ENCODE results near the gene PHACTR3. TPM values are rescaled to one million over a fixed set of nuclear protein-coding genes. Genes with fewer than 3 reads are reported as not detected.

The PHACTR3 gene
- total and polyA plus RNA-seq, 2 donors (not counting 3 experiments of a cell fraction or from before 2014, with no cell fraction given), result not detected

GRCh38 chr20:59643615-59644061 lies 39.3 kb downstream of the PHACTR3 start:
- no peak for DNase-seq (ENCODE audit: low read depth, low spot score)
- ChIA-PET CTCF (no interaction called here), POLR2A (no interaction called here)
- Histone ChIP-seq H3K4me3 (replicated peaks in 1 of 3; ENCODE audit: insufficient read depth in 1 of 3, low read depth in 1 of 3, low read length in 3 of 3) (no peak overlapping the region), H2AFZ (ENCODE audit: low read depth, low read length) (no peak overlapping the region), H3K4me1 (ENCODE audit: control insufficient read depth, extremely low read depth, insufficient read depth, low read length) (no peaks in the 10 kb centered on the region), H3K27ac (ENCODE audit: insufficient read depth, low read depth, low read length) (no peak overlapping the region), H4K20me1 (replicated peaks; ENCODE audit: control insufficient read depth, extremely low read depth, insufficient read depth, low read length) (no peaks in the 10 kb centered on the region), H3K79me2 (ENCODE audit: control insufficient read depth, insufficient read depth, low read length) (no peaks in the 10 kb centered on the region), H3K4me2 (ENCODE audit: insufficient read depth, low read length) (no peak overlapping the region), H3K36me3 (ENCODE audit: control insufficient read depth in 2 of 2, extremely low read depth in 1 of 2, insufficient read depth in 2 of 2, low read length in 2 of 2) (no peaks in the 10 kb centered on the region), H3K9ac (replicated peaks; ENCODE audit: extremely low read depth, insufficient read depth, low read length) (no peak overlapping the region), H3K9me1 (replicated peaks; ENCODE audit: control insufficient read depth, extremely low read depth, insufficient read depth, low read length) (no peaks in the 10 kb centered on the region), H3K9me3 (replicated peaks; ENCODE audit: control insufficient read depth, insufficient read depth, low read length) (no peaks in the 10 kb centered on the region), H3K27me3 (ENCODE audit: control insufficient read depth in 2 of 2, insufficient read depth in 2 of 2, low read length in 2 of 2) (no peaks in the 10 kb centered on the region)
- intact Hi-C loops (cut with micrococcal nuclease), result no loop called here
- no peak for TF ChIP-seq GATA2 (IDR thresholded peaks at IDR 0.05; ENCODE audit: insufficient read depth, insufficient read length, low read depth, low read length)
- TF ChIP-seq EZH2 (IDR thresholded peaks at IDR 0.05; ENCODE audit: borderline replicate concordance, low read depth, low read length, severe bottlenecking), result no peak
- TF ChIP-seq MYC (IDR thresholded peaks at IDR 0.05; ENCODE audit: low read depth, low read length), result no peak
- no TSS peak for BruUV-seq (replicated peaks)
- no peak for FAIRE-seq
- dilution Hi-C loops (cut with MboI; ENCODE audit: extremely low pct_ligation_motif_present, low sequenced_read_pairs), result no loop called here

GRCh38 chr20:59644371-59644939 lies 40.1 kb downstream of the PHACTR3 start:
- no peak overlapping the region for H2AFZ ChIP-seq (ENCODE audit: low read depth, low read length)
- H3K27me3 ChIP-seq (ENCODE audit: control insufficient read depth in 2 of 2, insufficient read depth in 2 of 2, low read length in 2 of 2), result no peaks in the 10 kb centered on the region
- no peaks in the 10 kb centered on the region for H3K36me3 ChIP-seq (ENCODE audit: control insufficient read depth in 2 of 2, extremely low read depth in 1 of 2, insufficient read depth in 2 of 2, low read length in 2 of 2)
- no peaks in the 10 kb centered on the region for H3K9me1 ChIP-seq (replicated peaks; ENCODE audit: control insufficient read depth, extremely low read depth, insufficient read depth, low read length)
- no TSS peak for BruUV-seq (replicated peaks)
- FAIRE-seq (no peak), DNase-seq (ENCODE audit: low read depth, low spot score) (no peak)
- no peak overlapping the region for H3K9ac ChIP-seq (replicated peaks; ENCODE audit: extremely low read depth, insufficient read depth, low read length)
- H3K9me3 ChIP-seq (replicated peaks; ENCODE audit: control insufficient read depth, insufficient read depth, low read length), result no peaks in the 10 kb centered on the region
- ChIA-PET CTCF (no interaction called here), POLR2A (no interaction called here)
- intact Hi-C loops (cut with micrococcal nuclease) (no loop called here), dilution Hi-C loops (cut with MboI; ENCODE audit: extremely low pct_ligation_motif_present, low sequenced_read_pairs) (no loop called here)
- no peak overlapping the region for H3K4me3 ChIP-seq (replicated peaks in 1 of 3; ENCODE audit: insufficient read depth in 1 of 3, low read depth in 1 of 3, low read length in 3 of 3)
- no peaks in the 10 kb centered on the region for H3K4me1 ChIP-seq (ENCODE audit: control insufficient read depth, extremely low read depth, insufficient read depth, low read length)
- H3K4me2 ChIP-seq (ENCODE audit: insufficient read depth, low read length), result no peak overlapping the region
- TF ChIP-seq FOS (IDR thresholded peaks at IDR 0.05; ENCODE audit: borderline replicate concordance, insufficient read depth, low read length), result no peak
- no peak overlapping the region for H3K27ac ChIP-seq (ENCODE audit: insufficient read depth, low read depth, low read length)
- H3K79me2 ChIP-seq (ENCODE audit: control insufficient read depth, insufficient read depth, low read length), result no peaks in the 10 kb centered on the region
- H4K20me1 ChIP-seq (replicated peaks; ENCODE audit: control insufficient read depth, extremely low read depth, insufficient read depth, low read length), result no peaks in the 10 kb centered on the region
